ENCODE results near the gene LRFN3.

- TF ChIP-seq CTCF (conservative IDR thresholded peaks at IDR 0.05; ENCODE audit: low read depth, low read length) = no peak
- no peak for TF ChIP-seq EZH2 (IDR thresholded peaks at IDR 0.05; ENCODE audit: borderline replicate concordance, low read depth, low read length, poor library complexity, severe bottlenecking)
Observed at GRCh38 chr19:35940839-35941238, 4.7 kb downstream of the LRFN3 start.

Measured in A673 (cell line).